Measurements from ENCODE around the gene PTPRG. TPM values are rescaled to one million over a fixed set of nuclear protein-coding genes. Genes with fewer than 3 reads are reported as not detected.

Gene PTPRG
- total RNA-seq, 1 experiment from 2014 or later, result 11.7 TPM

- DNase-seq (ENCODE audit: low spot score), result no peak
- Histone ChIP-seq H3K4me1 (ENCODE audit: insufficient read depth, low read length, poor library complexity, severe bottlenecking) (no peaks in the 10 kb centered on the region), H3K27me3 (replicated peaks; ENCODE audit: insufficient read depth, low read depth, low read length, poor library complexity) (no peaks in the 10 kb centered on the region), H3K4me3 (ENCODE audit: low read depth, low read length, poor library complexity, severe bottlenecking) (no peak overlapping the region), H3K36me3 (ENCODE audit: insufficient read depth, low read length, poor library complexity, severe bottlenecking) (no peaks in the 10 kb centered on the region), H3K9me3 (ENCODE audit: low read depth, low read length, poor library complexity, severe bottlenecking) (no peaks in the 10 kb centered on the region), H3K27ac (ENCODE audit: low read depth, low read length, poor library complexity, severe bottlenecking) (no peak overlapping the region)
- no peak for TF ChIP-seq EZH2 (IDR thresholded peaks at IDR 0.05; ENCODE audit: borderline replicate concordance, low read depth, low read length, poor library complexity, severe bottlenecking)
- TF ChIP-seq, protein P1, sequence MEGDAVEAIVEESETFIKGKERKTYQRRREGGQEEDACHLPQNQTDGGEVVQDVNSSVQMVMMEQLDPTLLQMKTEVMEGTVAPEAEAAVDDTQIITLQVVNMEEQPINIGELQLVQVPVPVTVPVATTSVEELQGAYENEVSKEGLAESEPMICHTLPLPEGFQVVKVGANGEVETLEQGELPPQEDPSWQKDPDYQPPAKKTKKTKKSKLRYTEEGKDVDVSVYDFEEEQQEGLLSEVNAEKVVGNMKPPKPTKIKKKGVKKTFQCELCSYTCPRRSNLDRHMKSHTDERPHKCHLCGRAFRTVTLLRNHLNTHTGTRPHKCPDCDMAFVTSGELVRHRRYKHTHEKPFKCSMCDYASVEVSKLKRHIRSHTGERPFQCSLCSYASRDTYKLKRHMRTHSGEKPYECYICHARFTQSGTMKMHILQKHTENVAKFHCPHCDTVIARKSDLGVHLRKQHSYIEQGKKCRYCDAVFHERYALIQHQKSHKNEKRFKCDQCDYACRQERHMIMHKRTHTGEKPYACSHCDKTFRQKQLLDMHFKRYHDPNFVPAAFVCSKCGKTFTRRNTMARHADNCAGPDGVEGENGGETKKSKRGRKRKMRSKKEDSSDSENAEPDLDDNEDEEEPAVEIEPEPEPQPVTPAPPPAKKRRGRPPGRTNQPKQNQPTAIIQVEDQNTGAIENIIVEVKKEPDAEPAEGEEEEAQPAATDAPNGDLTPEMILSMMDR (conservative IDR thresholded peaks at IDR 0.05; ENCODE audit: low read depth, low read length), result no peak
- POLR2A ChIA-PET (ENCODE audit: low non-redundant PET), result no interaction called here
- no TSS peak for BruUV-seq (replicated peaks)
- intact Hi-C loops (cut with micrococcal nuclease; ENCODE audit: unreplicated experiment), result no loop called here
- CTCF ChIA-PET, result no interaction called here
Measured at GRCh38 chr3:62242831-62243509, 681.6 kb downstream of the PTPRG start.

DNA sequence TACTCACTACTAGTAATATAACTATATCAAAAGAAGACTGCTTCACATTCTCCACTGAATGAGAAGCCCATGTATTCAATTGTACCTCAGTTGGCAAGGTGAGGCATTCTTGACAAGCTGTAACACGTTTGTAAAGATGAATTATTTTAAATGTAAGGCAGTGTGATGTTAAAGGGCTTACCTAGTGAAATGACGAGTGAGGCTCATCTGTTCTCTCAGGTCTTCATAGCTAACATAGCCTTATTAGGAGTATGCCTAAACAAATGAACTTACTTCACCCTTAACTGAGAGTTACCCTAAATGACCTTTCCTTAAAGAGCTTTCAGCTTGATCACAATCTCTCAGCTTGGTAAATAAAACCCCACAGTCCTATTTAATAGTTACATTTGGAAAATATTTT is 684.7 kb downstream of the PTPRG start:
- no TSS peak for BruUV-seq (replicated peaks)
- intact Hi-C loops (cut with micrococcal nuclease; ENCODE audit: unreplicated experiment), result no loop called here
- Histone ChIP-seq H3K36me3 (ENCODE audit: insufficient read depth, low read length, poor library complexity, severe bottlenecking) (no peaks in the 10 kb centered on the region), H3K4me1 (ENCODE audit: insufficient read depth, low read length, poor library complexity, severe bottlenecking) (no peaks in the 10 kb centered on the region), H3K9me3 (ENCODE audit: low read depth, low read length, poor library complexity, severe bottlenecking) (no peaks in the 10 kb centered on the region), H3K27me3 (replicated peaks; ENCODE audit: insufficient read depth, low read depth, low read length, poor library complexity) (no peaks in the 10 kb centered on the region), H3K27ac (ENCODE audit: low read depth, low read length, poor library complexity, severe bottlenecking) (no peak overlapping the region), H3K4me3 (ENCODE audit: low read depth, low read length, poor library complexity, severe bottlenecking) (no peak overlapping the region)
- ChIA-PET POLR2A (ENCODE audit: low non-redundant PET) (no interaction called here), CTCF (no interaction called here)
- no peak for DNase-seq (ENCODE audit: low spot score)
- TF ChIP-seq, protein P1 (conservative IDR thresholded peaks at IDR 0.05; ENCODE audit: low read depth, low read length), result no peak
- TF ChIP-seq EZH2 (IDR thresholded peaks at IDR 0.05; ENCODE audit: borderline replicate concordance, low read depth, low read length, poor library complexity, severe bottlenecking), result no peak

GRCh38 chr3:62246985-62247384 is 685.6 kb downstream of the PTPRG start:
- TF ChIP-seq, protein P1 (conservative IDR thresholded peaks at IDR 0.05; ENCODE audit: low read depth, low read length), result no peak
- no peak for TF ChIP-seq EZH2 (IDR thresholded peaks at IDR 0.05; ENCODE audit: borderline replicate concordance, low read depth, low read length, poor library complexity, severe bottlenecking)
- POLR2A ChIA-PET (ENCODE audit: low non-redundant PET), result no interaction called here

More at GRCh38 chr3:62246985-62247384, 685.6 kb downstream of the PTPRG start:
- intact Hi-C loops (cut with micrococcal nuclease; ENCODE audit: unreplicated experiment), result no loop called here
- CTCF ChIA-PET, result no interaction called here
- Histone ChIP-seq H3K36me3 (ENCODE audit: insufficient read depth, low read length, poor library complexity, severe bottlenecking) (no peaks in the 10 kb centered on the region), H3K27ac (ENCODE audit: low read depth, low read length, poor library complexity, severe bottlenecking) (no peak overlapping the region), H3K27me3 (replicated peaks; ENCODE audit: insufficient read depth, low read depth, low read length, poor library complexity) (no peaks in the 10 kb centered on the region), H3K4me3 (ENCODE audit: low read depth, low read length, poor library complexity, severe bottlenecking) (no peak overlapping the region), H3K9me3 (ENCODE audit: low read depth, low read length, poor library complexity, severe bottlenecking) (no peaks in the 10 kb centered on the region), H3K4me1 (ENCODE audit: insufficient read depth, low read length, poor library complexity, severe bottlenecking) (no peaks in the 10 kb centered on the region)
- BruUV-seq (replicated peaks), result no TSS peak
- DNase-seq (ENCODE audit: low spot score), result no peak
